ENCODE measurements around the gene PEX1. TPM values are rescaled to one million over a fixed set of nuclear protein-coding genes. Genes with fewer than 3 reads are reported as not detected.
A peak's percentile ranks its signal among the peaks of the same experiment; 100 is the strongest.

Gene PEX1
- total and polyA plus RNA-seq, 9 of the 15 experiments (the other 6 are each of a cell fraction or from before 2014, with no cell fraction given): 9.4 to 32.2 (median 19.9) TPM

DNA sequence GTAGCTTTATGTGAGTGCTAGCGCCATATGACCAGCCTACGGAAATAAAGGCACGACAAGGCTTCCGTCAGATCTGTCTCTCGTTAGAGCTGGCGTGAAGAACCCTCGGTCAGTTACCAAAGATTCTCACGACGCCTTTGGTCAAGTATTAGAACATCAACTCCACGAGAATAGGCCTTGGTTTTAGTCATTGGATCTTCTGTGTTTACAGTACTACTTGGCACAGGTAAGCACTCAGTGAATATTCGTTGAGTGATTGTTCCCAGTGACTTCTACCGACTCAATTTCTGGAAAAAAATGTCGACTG is 591 bp upstream of the PEX1 start (continued):
- TF ChIP-seq, protein P1, sequence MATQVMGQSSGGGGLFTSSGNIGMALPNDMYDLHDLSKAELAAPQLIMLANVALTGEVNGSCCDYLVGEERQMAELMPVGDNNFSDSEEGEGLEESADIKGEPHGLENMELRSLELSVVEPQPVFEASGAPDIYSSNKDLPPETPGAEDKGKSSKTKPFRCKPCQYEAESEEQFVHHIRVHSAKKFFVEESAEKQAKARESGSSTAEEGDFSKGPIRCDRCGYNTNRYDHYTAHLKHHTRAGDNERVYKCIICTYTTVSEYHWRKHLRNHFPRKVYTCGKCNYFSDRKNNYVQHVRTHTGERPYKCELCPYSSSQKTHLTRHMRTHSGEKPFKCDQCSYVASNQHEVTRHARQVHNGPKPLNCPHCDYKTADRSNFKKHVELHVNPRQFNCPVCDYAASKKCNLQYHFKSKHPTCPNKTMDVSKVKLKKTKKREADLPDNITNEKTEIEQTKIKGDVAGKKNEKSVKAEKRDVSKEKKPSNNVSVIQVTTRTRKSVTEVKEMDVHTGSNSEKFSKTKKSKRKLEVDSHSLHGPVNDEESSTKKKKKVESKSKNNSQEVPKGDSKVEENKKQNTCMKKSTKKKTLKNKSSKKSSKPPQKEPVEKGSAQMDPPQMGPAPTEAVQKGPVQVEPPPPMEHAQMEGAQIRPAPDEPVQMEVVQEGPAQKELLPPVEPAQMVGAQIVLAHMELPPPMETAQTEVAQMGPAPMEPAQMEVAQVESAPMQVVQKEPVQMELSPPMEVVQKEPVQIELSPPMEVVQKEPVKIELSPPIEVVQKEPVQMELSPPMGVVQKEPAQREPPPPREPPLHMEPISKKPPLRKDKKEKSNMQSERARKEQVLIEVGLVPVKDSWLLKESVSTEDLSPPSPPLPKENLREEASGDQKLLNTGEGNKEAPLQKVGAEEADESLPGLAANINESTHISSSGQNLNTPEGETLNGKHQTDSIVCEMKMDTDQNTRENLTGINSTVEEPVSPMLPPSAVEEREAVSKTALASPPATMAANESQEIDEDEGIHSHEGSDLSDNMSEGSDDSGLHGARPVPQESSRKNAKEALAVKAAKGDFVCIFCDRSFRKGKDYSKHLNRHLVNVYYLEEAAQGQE (IDR thresholded peaks at IDR 0.05; ENCODE audit: borderline replicate concordance): no peak
- TF ChIP-seq, protein P1 (CRISPR knock-in tag; IDR thresholded peaks at IDR 0.05; ENCODE audit: low read depth): 0 out of 2 replicates have a peak, but pooled peaks have one; percentile 43
- TF ChIP-seq POLR3G (IDR thresholded peaks at IDR 0.05; ENCODE audit: extremely low read depth, insufficient read length, insufficient replicate concordance) (no peak), YY1 (IDR thresholded peaks at IDR 0.05; ENCODE audit: borderline replicate concordance in 1 of 3, control insufficient read depth in 1 of 3, extremely low read depth in 1 of 3, insufficient read depth in 3 of 3, insufficient read length in 1 of 3, insufficient replicate concordance in 2 of 3, low read depth in 1 of 3, low read length in 2 of 3) (no peak), HDAC2 (IDR thresholded peaks at IDR 0.05) (0 out of 2 replicates have a peak, but pooled peaks have one; percentile 13), ZNF717 (CRISPR knock-in tag; IDR thresholded peaks at IDR 0.05) (no peak), EP400 (IDR thresholded peaks at IDR 0.05) (peak; percentile 67), JUND (IDR thresholded peaks at IDR 0.05; ENCODE audit: borderline replicate concordance, low read depth, low read length) (no peak), JUND (tag; IDR thresholded peaks at IDR 0.05; ENCODE audit: borderline replicate concordance, low read depth, low read length) (no peak), TEAD4 (IDR thresholded peaks at IDR 0.05; ENCODE audit: low read length) (no peak; the same call in 1 of the 2 replicates), TEAD4 (CRISPR knock-in tag; IDR thresholded peaks at IDR 0.05; ENCODE audit: borderline replicate concordance) (no peak), ZNF217 (CRISPR knock-in tag; IDR thresholded peaks at IDR 0.05) (no peak), CLOCK (CRISPR knock-in tag; IDR thresholded peaks at IDR 0.05; ENCODE audit: borderline replicate concordance) (no peak), ZNF24 (IDR thresholded peaks at IDR 0.05) (no peak), PHF8 (IDR thresholded peaks at IDR 0.05; ENCODE audit: borderline replicate concordance, low read length) (no peak; the same call in 1 of the 2 replicates)
- TF ChIP-seq, protein P2, sequence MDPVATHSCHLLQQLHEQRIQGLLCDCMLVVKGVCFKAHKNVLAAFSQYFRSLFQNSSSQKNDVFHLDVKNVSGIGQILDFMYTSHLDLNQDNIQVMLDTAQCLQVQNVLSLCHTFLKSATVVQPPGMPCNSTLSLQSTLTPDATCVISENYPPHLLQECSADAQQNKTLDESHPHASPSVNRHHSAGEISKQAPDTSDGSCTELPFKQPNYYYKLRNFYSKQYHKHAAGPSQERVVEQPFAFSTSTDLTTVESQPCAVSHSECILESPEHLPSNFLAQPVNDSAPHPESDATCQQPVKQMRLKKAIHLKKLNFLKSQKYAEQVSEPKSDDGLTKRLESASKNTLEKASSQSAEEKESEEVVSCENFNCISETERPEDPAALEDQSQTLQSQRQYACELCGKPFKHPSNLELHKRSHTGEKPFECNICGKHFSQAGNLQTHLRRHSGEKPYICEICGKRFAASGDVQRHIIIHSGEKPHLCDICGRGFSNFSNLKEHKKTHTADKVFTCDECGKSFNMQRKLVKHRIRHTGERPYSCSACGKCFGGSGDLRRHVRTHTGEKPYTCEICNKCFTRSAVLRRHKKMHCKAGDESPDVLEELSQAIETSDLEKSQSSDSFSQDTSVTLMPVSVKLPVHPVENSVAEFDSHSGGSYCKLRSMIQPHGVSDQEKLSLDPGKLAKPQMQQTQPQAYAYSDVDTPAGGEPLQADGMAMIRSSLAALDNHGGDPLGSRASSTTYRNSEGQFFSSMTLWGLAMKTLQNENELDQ (CRISPR knock-in tag; IDR thresholded peaks at IDR 0.05; ENCODE audit: borderline replicate concordance): no peak

All from K562 (cell line).